GM12874 (cell line): ENCODE results near the gene EEF1B2.

Experiments
- TF ChIP-seq, protein P1 (sequence below): IDR thresholded peaks from 2 replicates; pipeline ENCODE4 v1.5.1; 2011; ENCODE audit warnings: low read depth, mild to moderate bottlenecking, control low read depth, low read length, moderate library complexity; ENCODE audit not compliant: insufficient read depth

The EEF1B2 gene

DNA sequence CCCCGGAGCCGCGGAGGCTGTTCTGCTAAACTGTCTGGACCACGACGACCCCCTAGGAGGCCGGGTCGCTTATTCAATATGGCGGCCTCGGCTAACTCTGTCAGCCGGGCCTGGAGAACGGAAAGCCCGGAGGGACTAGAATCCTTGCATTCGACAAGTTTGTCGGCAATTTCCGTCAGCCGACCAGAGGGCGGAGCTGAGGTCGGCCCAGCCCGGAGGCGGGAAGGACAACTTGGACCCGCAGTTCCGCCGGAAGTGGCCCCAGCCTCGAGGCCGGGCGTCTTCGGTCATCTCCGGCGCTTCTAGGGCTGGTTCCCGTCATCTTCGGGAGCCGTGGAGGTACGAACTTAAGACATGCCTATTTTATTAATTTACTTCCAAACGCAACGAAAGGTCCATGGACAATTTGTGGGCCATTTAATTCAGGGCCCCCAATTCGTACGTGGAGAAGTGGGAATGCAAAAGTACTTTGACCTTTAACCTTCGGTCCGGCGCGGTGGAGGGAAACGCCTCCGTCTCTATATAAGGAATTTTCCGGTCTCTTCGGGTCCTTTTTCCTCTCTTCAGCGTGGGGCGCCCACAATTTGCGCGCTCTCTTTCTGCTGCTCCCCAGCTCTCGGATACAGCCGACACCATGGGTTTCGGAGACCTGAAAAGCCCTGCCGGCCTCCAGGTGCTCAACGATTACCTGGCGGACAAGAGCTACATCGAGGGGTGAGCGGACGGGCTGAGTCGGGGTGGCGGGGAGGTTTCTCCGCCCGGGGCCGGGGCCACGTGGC, at the start of gene EEF1B2, which contains the start of gene NDUFS1:
Gene EEF1B2 (plus strand): TSS at position 550 of the 779 bp plus-strand sequence. CDS start 85 bp downstream, at position 635.
Gene NDUFS1 (minus strand): TSS at position 99 of the 779 bp plus-strand sequence. CDS start 5,766 bp downstream, outside the sequence.
- TF ChIP-seq, protein P1, sequence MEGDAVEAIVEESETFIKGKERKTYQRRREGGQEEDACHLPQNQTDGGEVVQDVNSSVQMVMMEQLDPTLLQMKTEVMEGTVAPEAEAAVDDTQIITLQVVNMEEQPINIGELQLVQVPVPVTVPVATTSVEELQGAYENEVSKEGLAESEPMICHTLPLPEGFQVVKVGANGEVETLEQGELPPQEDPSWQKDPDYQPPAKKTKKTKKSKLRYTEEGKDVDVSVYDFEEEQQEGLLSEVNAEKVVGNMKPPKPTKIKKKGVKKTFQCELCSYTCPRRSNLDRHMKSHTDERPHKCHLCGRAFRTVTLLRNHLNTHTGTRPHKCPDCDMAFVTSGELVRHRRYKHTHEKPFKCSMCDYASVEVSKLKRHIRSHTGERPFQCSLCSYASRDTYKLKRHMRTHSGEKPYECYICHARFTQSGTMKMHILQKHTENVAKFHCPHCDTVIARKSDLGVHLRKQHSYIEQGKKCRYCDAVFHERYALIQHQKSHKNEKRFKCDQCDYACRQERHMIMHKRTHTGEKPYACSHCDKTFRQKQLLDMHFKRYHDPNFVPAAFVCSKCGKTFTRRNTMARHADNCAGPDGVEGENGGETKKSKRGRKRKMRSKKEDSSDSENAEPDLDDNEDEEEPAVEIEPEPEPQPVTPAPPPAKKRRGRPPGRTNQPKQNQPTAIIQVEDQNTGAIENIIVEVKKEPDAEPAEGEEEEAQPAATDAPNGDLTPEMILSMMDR, result no peak

GRCh38 chr2:206112108-206112507, 47.6 kb upstream of the EEF1B2 start:
- TF ChIP-seq, protein P1, result no peak

DNA sequence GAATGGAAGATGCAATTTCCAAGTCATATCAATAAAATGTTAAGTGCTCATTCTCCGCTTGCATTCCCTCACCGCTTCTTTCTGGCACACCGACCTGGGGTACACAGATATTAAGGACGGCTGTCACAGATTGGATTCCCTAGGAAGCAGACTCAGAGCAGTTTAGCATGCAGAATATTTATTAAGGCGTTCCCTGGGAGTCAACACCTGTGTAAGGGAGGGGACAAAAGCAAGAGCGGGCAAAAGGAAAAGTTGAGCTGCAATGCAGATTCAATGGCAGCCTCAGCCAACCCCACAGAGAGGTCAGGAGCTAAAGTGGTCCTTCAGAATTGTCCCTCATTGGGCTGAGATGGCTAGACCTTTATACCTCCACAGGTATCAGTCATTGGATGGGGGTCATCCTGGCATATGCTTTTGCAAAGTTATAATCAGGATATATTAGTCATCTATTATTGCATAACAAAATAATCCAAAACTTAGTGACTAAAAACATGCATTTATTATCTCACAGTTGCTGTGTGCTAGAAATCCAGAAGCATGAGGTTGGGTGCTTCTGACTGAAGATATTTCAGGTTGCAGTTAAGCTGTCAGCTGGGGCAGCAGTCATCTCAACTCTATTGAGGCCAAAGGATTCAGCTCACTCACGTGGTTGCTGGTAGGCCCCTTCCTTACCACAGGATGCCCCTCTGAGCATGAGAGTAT, 46.7 kb upstream of the EEF1B2 start:
- TF ChIP-seq, protein P1, result no peak

- TF ChIP-seq, protein P1, result no peak
These were observed 44.6 kb upstream of the EEF1B2 start for GRCh38 chr2:206115026-206115578.

DNA sequence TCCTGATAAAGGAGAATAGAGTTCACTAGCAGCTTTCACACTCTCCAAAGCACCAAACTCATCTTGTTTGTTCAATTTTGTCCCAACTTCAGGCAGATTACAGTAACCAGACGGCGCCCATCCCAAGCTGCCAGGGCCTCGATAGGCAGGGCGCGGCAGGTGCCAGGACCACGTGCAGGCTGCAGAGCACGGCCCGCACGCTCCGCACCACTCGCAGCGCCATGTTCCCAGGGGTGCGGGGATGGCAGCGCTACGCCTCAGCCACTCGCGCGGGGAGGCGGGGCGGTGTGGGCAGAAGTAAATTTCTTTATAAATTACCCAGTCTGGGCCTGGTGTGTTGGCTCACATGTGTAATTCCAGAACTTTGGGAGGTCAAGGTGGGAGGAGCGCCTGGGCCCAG, 43.4 kb upstream of the EEF1B2 start:
- TF ChIP-seq, protein P1, result no peak

DNA sequence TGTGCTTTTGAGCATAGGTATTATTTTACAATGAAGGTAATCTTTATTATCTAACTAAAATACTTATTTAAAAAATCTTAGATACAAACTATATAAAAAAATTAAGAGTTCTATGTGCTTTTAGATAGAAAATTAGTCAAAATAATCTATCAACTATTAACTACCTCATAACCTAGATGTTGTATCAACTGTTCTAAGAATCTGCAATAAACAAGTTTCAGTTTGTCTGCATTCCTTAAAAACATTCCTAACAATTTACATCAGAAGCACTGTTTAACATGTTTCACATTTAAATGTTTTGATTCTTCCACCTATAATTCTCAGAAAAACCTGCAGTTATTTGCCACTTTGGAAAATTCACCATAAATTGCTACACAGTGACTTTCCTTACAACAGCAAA, 33.8 kb upstream of the EEF1B2 start:
- TF ChIP-seq, protein P1, result no peak

DNA sequence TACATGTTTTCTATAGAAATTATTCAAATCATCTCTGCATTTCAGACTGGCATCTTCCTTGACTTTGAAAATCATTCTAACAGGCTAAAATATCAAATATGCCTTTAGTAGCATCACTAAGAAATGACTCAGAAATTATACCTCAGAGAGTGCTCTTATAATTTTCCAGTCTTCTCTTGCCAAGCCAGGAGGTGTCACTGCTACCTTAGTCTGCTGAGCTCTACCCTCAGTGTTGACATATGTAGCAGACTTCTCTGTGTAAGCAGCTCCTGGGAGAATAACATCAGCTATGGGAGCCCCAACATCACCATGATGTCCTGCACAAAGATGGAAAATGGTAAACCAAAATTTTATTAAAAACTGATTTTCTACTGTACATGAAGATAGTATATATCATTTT, 32.0 kb upstream of the EEF1B2 start:
- TF ChIP-seq, protein P1, result no peak
